Muscle layer of duodenum (tissue), 2 donors: ENCODE data around the gene GUCY1A1.
A peak's percentile ranks its signal among the peaks of the same experiment; 100 is the strongest.

ENCODE experiments used
- H3K27ac ChIP-seq: one replicate; pipeline ENCODE4 v1.7.0; 2013; ENCODE audit warnings: mild to moderate bottlenecking, low read length
- H3K27me3 ChIP-seq: one replicate; pipeline ENCODE4 v1.7.0; 2013; ENCODE audit warnings: low read depth, mild to moderate bottlenecking, control low read depth, low read length
- H3K36me3 ChIP-seq, 2 donors: one replicate each; pipeline ENCODE4 v1.7.0; 2013; ENCODE audit warnings: low read length in 2 of 2, control low read depth in 1 of 2, mild to moderate bottlenecking in 1 of 2; ENCODE audit not compliant: insufficient read depth in 2 of 2, control insufficient read depth in 1 of 2
- H3K4me1 ChIP-seq, 2 donors: one replicate each; pipeline ENCODE4 v1.7.0; 2013; ENCODE audit warnings: low read length in 2 of 2, mild to moderate bottlenecking in 2 of 2, control low read depth in 1 of 2, moderate library complexity in 1 of 2; ENCODE audit not compliant: insufficient read depth in 2 of 2, control insufficient read depth in 1 of 2
- H3K4me3 ChIP-seq, 2 donors: one replicate each; pipeline ENCODE4 v1.7.0; 2013; ENCODE audit warnings: low read length in 2 of 2, low read depth in 1 of 2, mild to moderate bottlenecking in 1 of 2
- H3K9me3 ChIP-seq, 2 donors: one replicate each; pipeline ENCODE4 v1.7.0; 2013; ENCODE audit warnings: low read length in 2 of 2, control low read depth in 1 of 2, mild to moderate bottlenecking in 1 of 2; ENCODE audit not compliant: control insufficient read depth in 1 of 2
- donor health status: healthy.

The GUCY1A1 gene

DNA sequence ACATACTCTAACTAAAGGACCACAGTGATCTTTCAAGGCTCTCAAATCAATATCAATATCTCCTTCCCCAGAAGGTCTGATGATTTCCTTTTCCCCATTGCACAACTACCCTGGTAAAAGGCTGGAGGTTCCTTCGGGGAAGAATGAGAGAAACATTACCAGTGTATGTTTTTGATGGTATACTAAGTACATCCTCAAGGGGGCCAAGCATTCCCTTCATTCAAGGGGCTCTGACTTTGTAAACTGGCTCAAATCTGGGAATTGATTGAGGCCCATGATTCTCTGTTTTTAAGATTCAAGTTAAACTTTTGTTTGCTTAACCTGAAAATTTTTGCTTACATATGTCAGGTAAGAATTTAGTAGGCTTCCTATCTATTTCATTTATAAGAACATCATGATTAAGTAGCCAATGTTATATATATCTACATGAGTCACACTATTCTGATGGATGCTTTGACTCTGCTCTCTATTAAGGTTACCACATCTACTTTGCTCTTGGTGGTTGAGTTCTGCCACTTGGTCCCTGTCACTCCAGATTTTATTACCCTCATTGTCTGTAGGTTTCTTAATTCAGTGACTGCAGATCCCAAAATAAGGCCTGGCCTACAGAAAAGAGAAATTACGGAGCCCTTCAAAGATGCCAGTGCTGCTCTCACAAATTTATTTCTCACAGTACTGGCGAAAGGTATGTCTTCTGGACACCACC lies 75.8 kb downstream of the GUCY1A1 start:
- H3K27me3 ChIP-seq: no peaks in the 10 kb centered on the region
- no peak overlapping the region for H3K4me3 ChIP-seq
- no peaks in the 10 kb centered on the region for H3K36me3 ChIP-seq
- no peaks in the 10 kb centered on the region for H3K4me1 ChIP-seq
- H3K27ac ChIP-seq: no peak overlapping the region
- H3K9me3 ChIP-seq: no peaks in the 10 kb centered on the region

DNA sequence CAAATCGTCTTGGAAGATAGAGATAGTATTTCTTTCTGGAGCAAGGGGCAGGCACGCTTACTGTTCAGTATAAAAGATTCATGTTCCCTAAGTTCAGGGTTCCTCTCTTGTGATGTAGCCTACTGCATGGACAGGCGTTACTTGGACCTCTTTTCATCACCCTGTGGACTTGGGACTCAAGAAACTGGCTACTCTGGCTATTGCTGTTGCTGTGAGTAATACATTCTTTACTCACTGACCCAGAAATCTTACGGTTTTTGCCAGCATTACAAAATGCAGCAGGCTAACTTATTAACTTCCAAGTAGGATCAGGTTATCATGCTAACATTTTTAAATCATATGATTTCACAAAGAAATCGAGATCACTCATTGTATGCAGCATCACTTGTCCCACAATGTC lies 79.3 kb downstream of the GUCY1A1 start:
- no peaks in the 10 kb centered on the region for H3K4me1 ChIP-seq
- H3K9me3 ChIP-seq: no peaks in the 10 kb centered on the region
- no peak overlapping the region for H3K27ac ChIP-seq
- H3K4me3 ChIP-seq: no peak overlapping the region
- no peaks in the 10 kb centered on the region for H3K36me3 ChIP-seq
- no peaks in the 10 kb centered on the region for H3K27me3 ChIP-seq

DNA sequence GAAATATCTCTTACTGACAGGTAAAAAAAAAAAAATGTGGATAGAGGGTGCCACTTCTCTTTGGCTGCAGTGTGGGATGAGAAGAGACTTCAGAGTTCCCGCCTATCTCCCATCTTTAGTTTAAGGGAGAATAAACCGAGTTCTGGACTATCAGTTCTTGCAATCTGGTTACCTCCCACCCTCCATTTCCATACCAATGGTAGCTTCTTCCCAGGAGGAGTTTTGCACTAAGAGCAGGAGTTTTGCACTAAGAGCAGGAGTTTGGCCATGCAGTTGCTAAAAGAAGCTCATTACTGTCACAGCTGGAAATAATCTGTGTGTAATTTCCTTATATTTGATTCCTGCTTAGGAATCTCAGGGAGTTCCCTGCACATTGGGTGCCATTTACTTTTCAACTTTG lies 81.4 kb downstream of the GUCY1A1 start:
- H3K27ac ChIP-seq: no peak overlapping the region
- H3K9me3 ChIP-seq: no peaks in the 10 kb centered on the region
- no peaks in the 10 kb centered on the region for H3K4me1 ChIP-seq
- no peak overlapping the region for H3K4me3 ChIP-seq
- H3K36me3 ChIP-seq: no peaks in the 10 kb centered on the region
- no peaks in the 10 kb centered on the region for H3K27me3 ChIP-seq

DNA sequence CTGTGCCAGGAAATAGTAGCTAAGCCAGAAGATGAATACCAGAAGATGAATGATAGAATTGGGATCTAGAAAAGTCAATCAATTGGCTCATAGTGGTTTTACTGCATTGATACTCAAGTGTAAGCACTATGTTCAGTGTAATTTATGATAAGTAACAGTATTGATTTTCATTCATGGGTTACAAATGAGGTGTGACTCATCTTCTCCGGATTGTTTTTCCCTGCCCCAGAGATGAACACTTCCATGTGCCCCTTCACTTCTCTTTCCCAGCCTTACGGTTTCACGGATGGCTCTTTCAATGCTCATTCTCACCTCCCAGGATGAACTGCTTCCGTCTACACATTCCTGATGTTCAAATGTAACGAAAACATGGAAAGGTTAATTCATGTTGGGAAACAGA lies 82.4 kb downstream of the GUCY1A1 start:
- Histone ChIP-seq H3K4me3 (no peak overlapping the region), H3K27me3 (no peaks in the 10 kb centered on the region), H3K27ac (no peak overlapping the region), H3K36me3 (no peaks in the 10 kb centered on the region), H3K9me3 (no peaks in the 10 kb centered on the region), H3K4me1 (no peaks in the 10 kb centered on the region)

DNA sequence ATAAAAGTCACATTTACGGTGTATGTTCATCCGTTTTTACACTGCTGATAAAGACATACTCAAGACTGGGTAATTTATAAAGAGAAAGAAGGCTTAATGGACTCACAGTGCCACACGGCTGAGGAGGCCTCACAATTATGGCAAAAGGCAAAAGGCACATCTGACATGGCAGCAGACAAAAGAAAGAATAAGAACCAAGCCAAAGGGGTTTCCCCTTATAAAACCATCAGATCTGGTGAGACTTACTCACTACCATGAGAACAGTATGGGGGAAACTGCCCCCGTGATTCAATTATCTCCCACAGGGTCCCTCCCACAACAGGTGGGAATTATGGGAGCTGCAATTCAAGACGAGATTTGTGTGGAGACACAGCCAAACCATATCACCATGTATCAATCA lies 84.9 kb downstream of the GUCY1A1 start:
- Histone ChIP-seq H3K9me3 (no peaks in the 10 kb centered on the region), H3K27me3 (no peaks in the 10 kb centered on the region), H3K4me1 (no peaks in the 10 kb centered on the region), H3K27ac (no peak overlapping the region), H3K4me3 (no peak overlapping the region), H3K36me3 (no peaks in the 10 kb centered on the region)

DNA sequence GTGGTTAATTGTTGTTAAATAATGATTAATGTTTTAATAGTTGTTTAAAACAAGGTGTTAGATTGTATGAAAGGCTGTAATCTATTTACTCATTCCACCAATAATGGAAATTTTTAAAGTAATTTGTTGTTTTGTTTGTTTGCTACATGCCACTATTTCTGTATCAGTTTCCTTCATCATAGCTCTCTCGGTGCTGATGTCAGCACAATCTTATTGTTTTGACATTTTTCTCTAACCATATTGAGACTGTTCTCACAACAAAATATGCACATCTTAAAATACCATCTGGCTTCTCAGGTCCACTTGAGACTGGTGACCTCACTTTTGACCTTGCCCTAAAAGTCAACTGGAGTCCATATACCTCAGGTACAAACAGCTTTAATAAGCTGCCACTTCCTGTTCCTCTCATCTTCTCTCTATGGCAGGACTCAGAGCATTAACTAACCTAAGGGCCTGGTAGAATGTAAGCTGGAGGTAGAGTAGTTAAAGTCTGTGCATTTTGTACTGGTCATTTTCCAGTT lies 91.2 kb downstream of the GUCY1A1 start:
- H3K27ac ChIP-seq: no peak overlapping the region
- H3K36me3 ChIP-seq: no peaks in the 10 kb centered on the region

DNA sequence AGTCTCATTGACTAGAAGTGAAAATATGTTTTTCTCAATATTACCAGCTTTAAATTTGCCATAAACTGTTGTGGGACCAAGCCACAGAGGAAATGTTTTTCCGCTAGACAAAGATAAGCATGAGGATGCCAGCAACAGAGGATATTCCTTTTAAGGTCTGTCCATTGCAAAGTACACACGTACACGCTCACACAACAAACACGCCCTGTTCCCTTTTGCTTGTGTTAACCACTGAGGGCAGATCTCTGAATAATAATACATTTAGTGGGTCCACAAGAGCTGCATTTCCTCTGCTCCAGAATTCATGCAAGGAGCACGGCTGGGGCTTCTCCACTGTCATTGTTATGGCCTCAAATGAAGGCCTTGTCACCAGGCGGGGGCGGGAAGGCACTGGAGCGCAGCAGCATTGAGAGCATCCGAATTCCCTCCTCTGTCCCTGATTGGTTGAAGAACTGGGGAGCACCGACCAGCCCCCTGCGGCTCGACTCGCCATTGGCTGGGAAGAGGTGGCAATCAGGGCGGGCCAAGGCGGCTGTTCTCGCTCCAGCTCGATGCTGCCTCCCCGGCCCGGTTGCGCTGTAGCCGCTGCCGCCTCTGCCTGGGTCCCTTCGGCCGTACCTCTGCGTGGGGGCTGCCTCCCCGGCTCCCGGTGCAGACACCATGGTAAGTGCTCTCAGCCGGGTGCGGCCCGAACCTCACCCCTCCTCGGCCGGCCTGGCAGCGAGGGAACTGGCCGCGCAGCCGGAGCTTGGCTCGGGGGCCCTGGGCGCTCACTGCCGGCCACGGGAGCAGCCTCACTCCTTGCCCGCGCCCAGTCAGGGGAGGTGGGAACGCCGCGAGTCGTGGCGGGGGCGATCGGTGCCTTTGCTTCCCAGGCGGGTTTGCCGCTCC lies 92.1 kb downstream of the GUCY1A1 start, which contains the start of gene GUCY1B1:
GUCY1B1 (plus strand) TSS at position 541 of the 891 bp plus-strand sequence; CDS start at position 661, 120 bp downstream.
- no peaks in the 10 kb centered on the region for H3K9me3 ChIP-seq
- H3K4me3 ChIP-seq: peak within 1 kb of the TSS; percentile 73 to 92
- H3K27me3 ChIP-seq: no peaks in the 10 kb centered on the region
- peaks cover 0 to 12% of the 10 kb centered on the region in 2 donors for H3K4me1 ChIP-seq
- peak within 1 kb of the TSS; percentile 56 for H3K27ac ChIP-seq
- no peaks in the 10 kb centered on the region for H3K36me3 ChIP-seq

More for the DNA sequence above, 91.2 kb downstream of the GUCY1A1 start:
- Histone ChIP-seq H3K4me1 (peaks cover 0 to 12% of the 10 kb centered on the region in 2 donors), H3K27me3 (no peaks in the 10 kb centered on the region), H3K4me3 (no peak overlapping the region), H3K9me3 (no peaks in the 10 kb centered on the region)

DNA sequence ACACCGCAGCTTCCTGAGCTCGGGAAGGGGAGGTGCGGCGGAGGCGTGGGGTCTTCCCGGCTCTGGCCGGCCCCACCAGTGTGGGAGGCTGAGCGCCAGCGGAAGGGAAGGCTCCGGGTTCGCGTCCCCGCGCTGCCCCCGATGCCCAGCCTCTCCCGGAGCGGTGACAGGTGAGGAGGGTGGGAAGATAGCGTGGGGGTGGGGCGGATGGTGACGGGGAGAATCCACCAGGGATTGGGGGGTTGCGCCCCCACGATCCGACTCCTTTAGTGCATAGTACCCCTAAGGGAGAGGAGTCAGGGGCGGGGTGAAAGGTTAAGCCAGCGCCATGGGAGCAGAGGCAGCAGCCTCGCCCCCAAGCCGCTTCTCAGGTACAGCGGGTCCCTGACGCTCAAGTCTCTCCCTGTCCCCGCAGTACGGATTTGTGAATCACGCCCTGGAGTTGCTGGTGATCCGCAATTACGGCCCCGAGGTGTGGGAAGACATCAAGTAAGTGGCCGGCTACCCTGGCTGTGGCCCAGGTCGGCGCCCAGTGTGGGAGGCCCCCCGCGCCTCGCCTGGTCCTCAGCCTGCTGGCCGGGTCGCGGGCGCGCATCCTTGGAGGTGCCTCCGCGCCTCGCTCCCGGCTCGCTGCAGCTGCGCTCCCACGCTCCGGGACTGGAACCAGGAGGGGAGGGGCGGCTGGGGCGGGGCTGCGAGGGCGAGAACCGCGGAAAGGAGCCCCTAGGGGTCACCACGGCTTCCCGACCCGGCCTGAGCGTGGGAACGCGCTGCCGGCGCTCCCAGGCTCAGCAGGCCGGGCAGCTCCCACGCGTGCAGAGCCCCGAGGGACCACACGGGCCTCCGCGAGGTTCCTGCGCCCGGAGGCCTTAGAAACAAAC lies 93.0 kb downstream of the GUCY1A1 start:
- Histone ChIP-seq H3K27me3 (no peaks in the 10 kb centered on the region), H3K4me1 (peaks cover 0 to 12% of the 10 kb centered on the region in 2 donors), H3K4me3 (peak overlapping the region; percentile 73 to 92), H3K9me3 (no peaks in the 10 kb centered on the region), H3K36me3 (no peaks in the 10 kb centered on the region), H3K27ac (peak overlapping the region; percentile 56)

DNA sequence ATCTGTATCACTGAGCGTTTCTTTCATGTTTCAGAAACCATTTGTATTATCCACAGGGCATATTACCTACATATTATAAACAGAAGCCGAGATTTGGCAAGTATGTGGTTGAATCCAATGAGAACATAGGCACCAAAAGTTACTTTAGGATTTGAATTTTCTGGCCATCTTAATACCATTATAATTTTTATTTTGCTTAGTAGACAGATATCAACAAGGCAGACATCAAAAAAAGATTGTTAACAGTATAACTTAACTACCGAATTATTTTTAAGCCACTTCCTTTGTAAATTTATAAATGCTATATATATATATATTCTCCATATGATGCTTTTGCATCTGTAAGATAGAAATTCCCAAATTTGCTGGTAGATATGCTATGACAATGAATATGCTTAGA lies 94.4 kb downstream of the GUCY1A1 start:
- H3K4me1 ChIP-seq: peaks cover 0 to 20% of the 10 kb centered on the region in 2 donors
- H3K9me3 ChIP-seq: no peaks in the 10 kb centered on the region
- no peak overlapping the region for H3K27ac ChIP-seq
- no peaks in the 10 kb centered on the region for H3K36me3 ChIP-seq
- no peaks in the 10 kb centered on the region for H3K27me3 ChIP-seq
- peak overlapping the region; percentile 17 to 92 for H3K4me3 ChIP-seq

DNA sequence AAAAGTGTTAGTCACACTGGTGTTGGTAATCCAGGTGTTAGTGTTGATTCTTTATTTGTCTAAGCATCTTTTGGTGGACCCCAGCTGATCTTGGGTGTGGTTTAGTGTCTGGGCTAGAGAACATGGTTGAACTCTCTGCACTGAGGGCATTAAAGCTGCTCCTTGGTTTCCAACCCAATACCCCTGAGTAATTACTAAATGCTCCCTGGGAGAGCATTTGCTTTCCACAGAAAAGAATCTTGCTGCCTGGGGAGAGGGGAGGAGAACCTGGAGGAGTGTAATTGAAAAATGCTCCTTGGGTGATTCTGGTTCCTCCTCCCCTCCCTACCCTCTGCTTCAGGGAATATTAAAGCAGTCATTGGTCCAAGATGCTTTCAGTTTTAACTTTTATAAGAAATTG lies 95.3 kb downstream of the GUCY1A1 start:
- Histone ChIP-seq H3K27ac (peak overlapping the region; percentile 41), H3K27me3 (no peaks in the 10 kb centered on the region), H3K4me3 (peak overlapping the region in 1 of 2 donors; percentile 11), H3K36me3 (no peaks in the 10 kb centered on the region), H3K9me3 (no peaks in the 10 kb centered on the region), H3K4me1 (peaks cover 0 to 24% of the 10 kb centered on the region in 2 donors)
